ENCODE data around the gene CAPZB.

Gene CAPZB

DNA sequence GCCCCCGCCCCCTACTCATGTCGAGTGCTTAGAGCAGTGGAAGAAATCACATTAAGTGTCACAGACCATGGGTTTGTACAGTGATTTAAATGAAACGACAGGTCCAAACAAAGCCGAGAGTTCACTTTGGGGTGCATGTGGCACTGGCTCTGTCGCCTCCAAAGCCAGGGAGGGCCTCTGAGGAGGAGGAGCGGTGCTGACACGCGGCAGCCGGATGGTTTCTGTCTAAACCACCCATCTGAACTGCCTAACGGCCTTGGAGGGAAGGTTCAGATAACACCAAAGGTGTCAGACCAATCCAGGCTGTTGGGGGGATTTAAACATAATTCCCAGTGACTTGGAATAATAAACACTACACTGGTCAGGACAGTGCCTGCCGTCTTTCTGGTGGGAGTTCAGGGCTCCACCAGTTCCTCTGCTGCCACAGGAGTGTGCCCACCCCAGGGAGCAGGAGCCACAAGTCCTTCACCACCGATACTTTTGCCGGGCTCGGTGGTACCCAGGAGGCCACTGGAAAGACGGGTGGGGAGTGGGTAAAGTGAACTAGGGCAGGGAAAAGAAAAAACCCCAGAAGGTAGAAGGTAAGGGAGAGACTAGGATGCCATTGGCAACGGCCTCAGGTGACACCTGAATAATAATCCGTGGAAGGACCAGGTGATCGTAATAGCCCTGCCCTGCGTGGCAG lies 95.0 kb downstream of the CAPZB start:
- TF ChIP-seq, protein P1, sequence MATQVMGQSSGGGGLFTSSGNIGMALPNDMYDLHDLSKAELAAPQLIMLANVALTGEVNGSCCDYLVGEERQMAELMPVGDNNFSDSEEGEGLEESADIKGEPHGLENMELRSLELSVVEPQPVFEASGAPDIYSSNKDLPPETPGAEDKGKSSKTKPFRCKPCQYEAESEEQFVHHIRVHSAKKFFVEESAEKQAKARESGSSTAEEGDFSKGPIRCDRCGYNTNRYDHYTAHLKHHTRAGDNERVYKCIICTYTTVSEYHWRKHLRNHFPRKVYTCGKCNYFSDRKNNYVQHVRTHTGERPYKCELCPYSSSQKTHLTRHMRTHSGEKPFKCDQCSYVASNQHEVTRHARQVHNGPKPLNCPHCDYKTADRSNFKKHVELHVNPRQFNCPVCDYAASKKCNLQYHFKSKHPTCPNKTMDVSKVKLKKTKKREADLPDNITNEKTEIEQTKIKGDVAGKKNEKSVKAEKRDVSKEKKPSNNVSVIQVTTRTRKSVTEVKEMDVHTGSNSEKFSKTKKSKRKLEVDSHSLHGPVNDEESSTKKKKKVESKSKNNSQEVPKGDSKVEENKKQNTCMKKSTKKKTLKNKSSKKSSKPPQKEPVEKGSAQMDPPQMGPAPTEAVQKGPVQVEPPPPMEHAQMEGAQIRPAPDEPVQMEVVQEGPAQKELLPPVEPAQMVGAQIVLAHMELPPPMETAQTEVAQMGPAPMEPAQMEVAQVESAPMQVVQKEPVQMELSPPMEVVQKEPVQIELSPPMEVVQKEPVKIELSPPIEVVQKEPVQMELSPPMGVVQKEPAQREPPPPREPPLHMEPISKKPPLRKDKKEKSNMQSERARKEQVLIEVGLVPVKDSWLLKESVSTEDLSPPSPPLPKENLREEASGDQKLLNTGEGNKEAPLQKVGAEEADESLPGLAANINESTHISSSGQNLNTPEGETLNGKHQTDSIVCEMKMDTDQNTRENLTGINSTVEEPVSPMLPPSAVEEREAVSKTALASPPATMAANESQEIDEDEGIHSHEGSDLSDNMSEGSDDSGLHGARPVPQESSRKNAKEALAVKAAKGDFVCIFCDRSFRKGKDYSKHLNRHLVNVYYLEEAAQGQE (IDR thresholded peaks at IDR 0.05; ENCODE audit: insufficient read depth in 1 of 2, low read depth in 2 of 2, low read length in 2 of 2) = no peak
- TF ChIP-seq POLR2AphosphoS5 (IDR thresholded peaks at IDR 0.05; ENCODE audit: low read depth, low read length) = no peak
- TF ChIP-seq TAF1 (IDR thresholded peaks at IDR 0.05; ENCODE audit: borderline replicate concordance, insufficient read depth, low read length) = no peak
- no peak for TF ChIP-seq FOXP2 (optimal IDR thresholded peaks at IDR 0.05; ENCODE audit: borderline replicate concordance, extremely low read depth, extremely low read length, insufficient read depth)
- TF ChIP-seq SIN3A (IDR thresholded peaks at IDR 0.05; ENCODE audit: borderline replicate concordance, insufficient read depth, low read length) = no peak

DNA sequence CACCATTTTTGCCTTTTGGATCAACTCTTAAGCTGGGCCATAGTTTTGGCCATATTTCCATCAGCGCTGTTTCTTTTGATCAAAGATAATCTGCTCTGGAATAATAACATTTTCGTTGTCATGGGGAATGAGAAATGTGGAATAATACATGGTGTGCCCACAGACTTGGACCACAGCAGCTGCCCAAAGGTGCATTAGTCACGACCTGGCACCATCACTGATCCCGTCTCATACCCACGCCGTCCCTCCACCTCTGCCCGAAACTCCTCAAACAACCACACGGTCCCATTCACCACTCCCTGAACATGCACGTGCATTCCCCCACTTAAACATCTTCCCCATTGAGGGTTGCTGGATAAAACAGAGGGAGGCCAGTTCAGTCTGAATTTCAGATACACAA lies 96.4 kb downstream of the CAPZB start:
- TF ChIP-seq, protein P1 (IDR thresholded peaks at IDR 0.05; ENCODE audit: insufficient read depth in 1 of 2, low read depth in 2 of 2, low read length in 2 of 2) = no peak
- TF ChIP-seq TAF1 (IDR thresholded peaks at IDR 0.05; ENCODE audit: borderline replicate concordance, insufficient read depth, low read length) = no peak
- TF ChIP-seq POLR2AphosphoS5 (IDR thresholded peaks at IDR 0.05; ENCODE audit: low read depth, low read length) = no peak
- no peak for TF ChIP-seq SIN3A (IDR thresholded peaks at IDR 0.05; ENCODE audit: borderline replicate concordance, insufficient read depth, low read length)
- TF ChIP-seq FOXP2 (optimal IDR thresholded peaks at IDR 0.05; ENCODE audit: borderline replicate concordance, extremely low read depth, extremely low read length, insufficient read depth) = no peak

DNA sequence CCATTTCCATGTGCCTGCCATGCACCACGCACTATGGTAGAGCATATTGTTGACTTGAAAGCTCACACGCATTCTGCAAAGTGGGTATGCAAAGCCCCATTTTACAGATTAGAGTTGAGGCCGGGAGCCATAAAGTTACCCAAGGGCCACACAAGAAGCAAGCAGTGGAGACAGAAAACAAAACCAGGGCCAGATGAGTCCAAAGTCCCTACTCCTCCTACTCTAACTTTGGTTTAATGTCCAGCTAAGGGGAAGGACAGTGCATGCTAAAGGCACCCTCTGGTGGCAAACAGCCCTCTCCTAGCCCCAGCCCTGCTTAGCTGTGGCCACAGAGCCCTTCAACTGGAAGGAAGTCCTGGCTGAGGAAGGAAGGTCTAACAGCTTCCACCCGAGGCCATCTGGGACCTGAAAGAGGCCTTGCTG lies 98.3 kb downstream of the CAPZB start:
- TF ChIP-seq, protein P1 (IDR thresholded peaks at IDR 0.05; ENCODE audit: insufficient read depth in 1 of 2, low read depth in 2 of 2, low read length in 2 of 2) = no peak
- no peak for TF ChIP-seq SIN3A (IDR thresholded peaks at IDR 0.05; ENCODE audit: borderline replicate concordance, insufficient read depth, low read length)
- no peak for TF ChIP-seq TAF1 (IDR thresholded peaks at IDR 0.05; ENCODE audit: borderline replicate concordance, insufficient read depth, low read length)
- no peak for TF ChIP-seq FOXP2 (optimal IDR thresholded peaks at IDR 0.05; ENCODE audit: borderline replicate concordance, extremely low read depth, extremely low read length, insufficient read depth)
- no peak for TF ChIP-seq POLR2AphosphoS5 (IDR thresholded peaks at IDR 0.05; ENCODE audit: low read depth, low read length)

- no peak for TF ChIP-seq TAF1 (IDR thresholded peaks at IDR 0.05; ENCODE audit: borderline replicate concordance, insufficient read depth, low read length)
- TF ChIP-seq, protein P1 (IDR thresholded peaks at IDR 0.05; ENCODE audit: insufficient read depth in 1 of 2, low read depth in 2 of 2, low read length in 2 of 2) = no peak
- no peak for TF ChIP-seq POLR2AphosphoS5 (IDR thresholded peaks at IDR 0.05; ENCODE audit: low read depth, low read length)
- TF ChIP-seq SIN3A (IDR thresholded peaks at IDR 0.05; ENCODE audit: borderline replicate concordance, insufficient read depth, low read length) = no peak
- no peak for TF ChIP-seq FOXP2 (optimal IDR thresholded peaks at IDR 0.05; ENCODE audit: borderline replicate concordance, extremely low read depth, extremely low read length, insufficient read depth)
Observed at GRCh38 chr1:19385869-19386591, 99.3 kb downstream of the CAPZB start.
